GM20431 (cell line): ENCODE measurements around the gene TNKS1BP1.

Experiments used
- in situ Hi-C: fragments of 300-500 bp; cut with MseI, MboI; formaldehyde crosslinking; loops from one replicate; pipeline ENCODE4 v1.15.0; 2020; ENCODE audit warnings: low sequenced_read_pairs; ENCODE audit not compliant: unreplicated experiment

Gene TNKS1BP1

DNA sequence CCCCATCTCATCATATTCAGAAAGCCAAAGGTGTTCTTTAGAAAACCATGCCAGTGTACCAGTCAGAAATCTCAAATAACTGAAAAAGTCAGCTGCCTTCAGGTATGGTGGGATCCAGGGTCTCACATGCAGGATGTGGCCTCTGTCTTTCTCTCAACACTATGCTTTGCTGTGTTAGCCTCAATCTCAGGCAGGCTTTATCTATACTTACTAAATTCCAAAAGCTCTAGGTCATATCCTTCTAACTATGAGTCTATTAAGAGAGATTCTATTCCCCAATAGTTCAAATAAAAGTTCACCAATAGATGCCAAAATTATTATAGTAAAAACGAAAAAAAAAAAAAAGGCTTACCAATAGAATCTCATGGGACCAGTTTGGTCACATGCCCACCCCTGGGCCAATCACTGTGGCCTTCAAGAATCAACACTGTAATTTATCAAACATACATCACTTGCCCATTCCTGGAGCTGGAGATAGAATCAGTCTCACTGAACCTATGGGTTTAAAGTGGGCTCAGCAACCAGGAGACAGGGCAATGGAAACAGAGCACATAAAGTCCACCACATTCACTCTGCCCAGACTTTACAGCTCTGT, 49.8 kb downstream of the TNKS1BP1 start:
- in situ Hi-C loops, result loop anchor here (25.0 kb wide), 1 partner anchor 438 kb away; no protein-coding TSS in a partner anchor

DNA sequence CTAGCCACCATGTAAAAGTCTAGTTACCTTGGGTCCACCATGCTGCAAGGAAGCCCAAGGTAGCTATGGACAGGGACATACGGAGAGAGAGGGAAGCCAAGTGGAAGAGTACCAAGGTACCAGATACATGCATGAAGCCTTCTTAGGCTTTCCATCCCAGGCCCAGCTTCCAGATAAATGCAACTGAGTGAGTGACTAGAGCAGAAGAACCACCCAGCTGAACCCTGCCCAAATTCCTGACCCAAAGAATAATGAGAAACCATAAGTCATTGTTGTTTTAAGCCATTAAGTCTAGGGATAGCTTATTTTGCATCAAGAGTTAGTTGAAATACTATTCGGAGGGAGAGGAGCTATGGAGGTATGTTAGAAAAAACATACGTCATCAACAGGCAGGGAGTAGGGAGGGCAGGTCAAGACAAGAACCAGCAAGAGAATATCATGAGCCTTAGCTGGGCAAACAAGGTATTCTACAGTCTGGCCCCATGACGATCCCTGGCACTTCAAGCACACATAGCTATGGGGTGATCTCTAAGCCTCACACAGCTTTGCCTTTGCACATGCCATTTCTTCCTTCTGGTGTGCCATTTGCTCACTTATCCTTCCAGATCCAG, 51.2 kb downstream of the TNKS1BP1 start:
- in situ Hi-C loops, result loop anchor here (25.0 kb wide), 1 partner anchor 436 kb away; no protein-coding TSS in a partner anchor

DNA sequence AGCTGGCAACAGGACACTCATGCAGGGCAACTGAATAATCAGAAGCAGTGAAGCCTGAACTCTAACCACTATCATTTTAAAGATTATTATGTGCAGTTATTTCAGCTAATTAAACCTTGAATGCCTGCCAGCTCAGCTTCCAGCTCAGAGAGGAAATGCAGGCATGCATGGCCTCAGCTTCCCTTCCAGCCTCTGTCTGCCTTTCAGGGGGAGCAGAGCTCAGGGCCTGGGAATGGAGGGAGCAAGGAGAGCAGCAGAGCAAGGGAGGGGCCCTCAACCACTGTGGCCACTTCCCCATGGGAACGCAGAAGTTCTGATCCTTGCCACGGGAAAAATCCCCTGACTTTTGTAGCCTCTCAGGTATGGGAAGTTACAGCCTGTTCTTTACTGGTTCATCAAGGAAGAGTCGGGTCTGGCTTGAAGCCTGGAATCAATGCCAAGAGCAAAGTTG, 55.2 kb downstream of the TNKS1BP1 start:
- in situ Hi-C loops, result loop anchor here (25.0 kb wide), 1 partner anchor 432 kb away; no protein-coding TSS in a partner anchor

DNA sequence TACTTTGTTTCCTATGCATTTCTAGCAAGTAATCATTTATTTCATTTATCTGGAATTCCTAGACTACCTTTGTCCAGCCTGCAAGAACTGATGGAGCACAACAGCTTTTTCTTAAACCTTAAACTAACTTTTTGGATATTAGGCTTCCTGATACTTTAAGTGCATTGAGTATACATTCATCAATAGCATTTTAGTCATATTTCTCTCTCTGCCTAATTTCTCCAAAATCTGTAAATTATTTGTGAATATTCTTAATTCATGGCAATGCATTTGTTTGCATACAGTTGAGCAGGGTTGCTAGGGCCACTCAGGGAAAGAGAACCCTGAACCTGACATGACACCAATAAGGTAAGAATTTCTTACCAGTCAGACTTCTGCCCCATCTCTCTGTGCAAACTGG, 58.6 kb downstream of the TNKS1BP1 start:
- in situ Hi-C loops, result loop anchor here (25.0 kb wide), 1 partner anchor 429 kb away; no protein-coding TSS in a partner anchor

DNA sequence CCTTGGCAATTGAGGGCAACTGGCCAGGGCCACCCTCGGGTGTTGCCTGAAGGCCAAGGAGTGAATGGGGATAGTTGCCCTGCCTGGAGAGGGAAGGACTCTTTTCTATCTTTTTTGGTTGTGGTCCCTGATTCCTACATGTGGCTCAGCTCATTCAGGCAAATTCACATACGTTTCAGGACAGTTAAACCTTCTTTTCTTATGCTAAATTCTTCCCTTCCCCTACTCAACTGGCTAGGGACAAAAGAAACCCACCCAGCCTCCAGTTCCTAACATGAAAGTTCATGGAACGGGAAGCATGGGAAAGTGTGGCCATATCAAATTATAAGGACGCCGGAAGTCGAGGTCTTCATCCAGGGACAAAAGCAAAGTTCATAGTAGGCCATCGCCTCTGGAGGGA, 61.4 kb downstream of the TNKS1BP1 start:
- in situ Hi-C loops, result loop anchor here (25.0 kb wide), 1 partner anchor 426 kb away; no protein-coding TSS in a partner anchor

DNA sequence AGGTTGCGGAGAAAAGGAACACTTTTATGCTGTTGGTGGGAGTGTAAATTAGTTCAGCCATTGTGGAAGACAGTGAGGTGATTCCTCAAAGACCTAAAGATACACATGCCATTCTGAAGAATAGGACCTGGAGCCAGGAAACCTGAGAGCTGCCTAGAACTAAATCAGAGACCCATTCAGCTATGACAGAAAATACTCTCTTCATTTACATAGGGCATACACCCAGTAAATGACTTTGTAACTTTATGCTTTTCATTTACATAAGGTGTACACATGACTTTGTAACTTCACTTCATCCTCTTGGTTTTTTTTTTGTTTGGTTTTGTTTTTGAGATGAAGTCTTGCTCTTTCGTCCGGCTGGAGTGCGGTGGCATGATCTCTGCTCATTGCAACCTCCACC, 62.6 kb downstream of the TNKS1BP1 start:
- in situ Hi-C loops, result loop anchor here (25.0 kb wide), 1 partner anchor 425 kb away; no protein-coding TSS in a partner anchor

DNA sequence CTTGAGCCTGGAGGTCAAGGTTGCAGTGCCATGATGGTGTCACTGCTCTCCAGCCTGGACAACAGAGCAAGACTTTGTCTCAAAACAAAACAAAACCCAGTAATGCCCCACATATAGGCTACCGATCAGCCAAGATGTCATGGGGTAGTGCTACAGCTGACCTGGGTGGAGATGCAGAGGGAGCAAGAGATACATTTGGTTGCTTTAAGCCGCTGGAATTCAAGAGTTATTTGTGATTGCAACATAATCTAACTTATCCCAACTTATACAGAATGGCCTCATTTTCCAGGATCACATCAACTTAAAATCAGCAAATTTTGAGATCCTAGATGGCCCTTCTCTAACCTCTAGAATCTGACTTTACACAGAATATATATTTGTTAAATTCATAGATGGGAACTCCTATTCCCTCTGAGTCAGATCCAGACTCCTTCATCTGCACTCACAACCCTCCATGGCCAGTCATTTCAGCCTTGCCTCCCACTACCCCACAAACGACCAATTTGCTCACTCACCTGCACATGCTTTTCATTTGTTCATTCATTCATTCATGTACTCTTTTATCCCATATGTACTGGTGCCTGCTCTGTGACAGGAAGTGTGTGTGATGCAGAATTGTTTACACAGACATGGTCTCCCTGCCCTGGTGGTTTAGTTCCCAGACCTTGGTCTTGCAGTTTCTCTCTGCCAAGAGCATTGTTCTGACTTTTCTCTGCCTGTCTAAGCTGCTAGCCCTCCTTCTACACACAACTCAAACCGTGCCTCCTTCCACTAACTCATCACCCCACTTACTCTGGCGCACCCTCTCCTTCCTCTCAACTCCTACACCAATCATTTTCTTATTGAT, 63.6 kb downstream of the TNKS1BP1 start:
- in situ Hi-C loops, result loop anchor here (25.0 kb wide), 1 partner anchor 424 kb away; no protein-coding TSS in a partner anchor

DNA sequence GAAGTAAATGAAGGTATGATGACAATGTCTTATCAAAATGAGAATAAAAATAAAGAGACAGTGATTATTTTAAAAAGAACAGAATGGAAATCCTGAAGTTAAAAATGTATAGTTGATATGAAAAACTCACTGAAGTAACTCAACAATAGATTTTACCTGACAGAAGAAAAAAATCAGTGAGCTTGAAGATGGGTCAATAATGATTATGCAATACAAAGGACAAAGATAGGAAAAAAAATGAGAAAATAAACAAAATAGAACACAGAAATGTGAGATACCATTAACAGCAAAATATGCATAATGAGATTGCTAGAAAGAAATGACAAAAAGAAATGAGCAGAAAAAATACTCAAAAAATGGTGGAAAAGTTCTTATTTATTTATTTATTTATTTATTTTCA, 68.6 kb downstream of the TNKS1BP1 start:
- in situ Hi-C loops, result loop anchor here (25.0 kb wide), 1 partner anchor 419 kb away; no protein-coding TSS in a partner anchor

DNA sequence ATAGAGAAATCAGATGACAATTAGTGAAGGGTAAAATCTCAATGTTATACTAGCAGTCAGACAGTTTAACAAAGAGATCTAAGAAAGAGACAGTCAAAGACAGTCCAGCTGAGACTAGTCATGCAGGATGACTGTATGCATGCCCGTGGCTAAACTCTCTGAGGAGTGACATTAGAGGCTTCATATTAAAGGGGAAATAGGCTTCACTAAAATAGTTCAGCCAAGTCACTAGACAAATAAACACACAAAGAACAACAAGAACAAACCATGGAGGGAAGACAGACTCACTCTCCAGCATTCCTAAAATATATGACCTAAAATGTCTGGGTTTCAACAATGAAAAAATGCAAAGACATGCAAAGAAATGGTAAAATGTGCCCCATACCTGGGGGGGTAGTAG, 69.1 kb downstream of the TNKS1BP1 start:
- in situ Hi-C loops, result loop anchor here (25.0 kb wide), 1 partner anchor 418 kb away; no protein-coding TSS in a partner anchor

DNA sequence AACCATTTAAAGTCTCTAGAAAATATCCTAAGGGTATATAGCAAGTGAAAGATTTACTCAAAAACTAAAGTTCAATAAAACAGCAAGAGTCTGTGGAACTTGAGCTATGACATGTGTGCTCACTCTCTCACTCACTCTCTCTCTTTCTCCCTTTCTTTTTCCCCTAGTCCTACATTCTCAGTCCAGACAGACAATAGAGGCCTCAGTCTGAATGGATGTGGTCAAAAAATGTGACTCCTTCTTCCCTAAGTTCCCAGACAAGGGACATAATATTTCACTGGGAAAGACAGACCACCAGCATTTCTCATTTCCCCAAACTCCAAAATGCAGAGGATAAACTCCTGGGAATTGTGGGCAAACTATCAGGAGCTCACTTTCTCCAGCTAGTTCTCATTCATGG, 70.1 kb downstream of the TNKS1BP1 start:
- in situ Hi-C loops, result loop anchor here (25.0 kb wide), 1 partner anchor 417 kb away; no protein-coding TSS in a partner anchor

DNA sequence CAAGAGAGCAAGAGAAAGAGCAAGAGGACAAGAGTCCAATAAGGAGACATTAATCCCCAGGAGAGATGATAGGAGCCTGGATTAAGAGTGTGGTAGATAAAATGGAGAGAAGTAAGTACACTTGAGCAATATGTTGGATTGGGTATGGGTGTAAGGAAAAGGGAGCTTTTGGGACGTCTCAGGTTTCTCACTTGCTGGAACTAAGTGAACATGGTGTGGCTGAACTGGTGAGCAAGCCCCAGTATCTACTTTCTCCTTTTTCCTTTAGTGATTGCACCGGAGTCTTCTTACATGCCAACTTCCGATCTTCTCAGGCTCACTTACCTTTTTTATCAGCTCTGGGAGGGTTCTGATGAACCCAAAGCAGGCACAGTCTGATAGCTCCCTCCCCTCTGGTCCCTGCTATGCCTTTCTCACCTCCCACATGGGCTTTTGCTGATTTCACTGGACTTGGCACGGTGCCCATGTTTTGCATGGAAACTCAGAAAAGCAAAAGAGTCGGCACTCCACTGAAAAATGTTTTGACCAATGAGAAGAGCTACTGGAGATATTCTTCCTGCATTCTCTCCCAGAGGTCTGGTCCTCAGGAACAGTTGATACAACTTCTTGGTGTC, 73.2 kb downstream of the TNKS1BP1 start:
- in situ Hi-C loops, result loop anchor here (25.0 kb wide), 1 partner anchor 414 kb away; no protein-coding TSS in a partner anchor

DNA sequence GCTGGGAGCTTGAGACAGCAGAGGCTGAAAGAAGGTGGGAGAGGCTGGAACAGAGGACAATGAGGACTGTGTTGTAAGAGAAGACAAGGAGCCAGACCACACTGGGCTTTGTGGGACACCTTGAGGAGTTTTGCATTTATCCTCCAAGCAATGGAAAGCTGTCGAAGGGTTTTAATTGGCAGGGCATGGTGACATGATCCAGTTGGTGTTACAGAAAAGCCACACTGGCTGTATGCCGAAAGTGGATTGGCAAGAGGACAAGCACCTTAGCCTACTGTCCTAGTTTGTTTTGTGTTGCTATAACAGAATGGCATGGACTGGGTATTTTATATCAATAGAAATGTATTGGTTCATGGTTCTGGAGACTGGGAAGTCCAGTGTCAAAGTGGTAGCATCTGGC, 73.7 kb downstream of the TNKS1BP1 start:
- in situ Hi-C loops, result loop anchor here (25.0 kb wide), 1 partner anchor 414 kb away; no protein-coding TSS in a partner anchor
